ENCODE results near the gene VPS29.

GRCh38 chr12:110540048-110540447 is 38.1 kb upstream of the VPS29 start:
- TF ChIP-seq POLR2AphosphoS5 (IDR thresholded peaks at IDR 0.05) (no peak), EZH2 (IDR thresholded peaks at IDR 0.05; ENCODE audit: borderline replicate concordance, insufficient read depth, low read length, poor library complexity, severe bottlenecking) (no peak), SMC3 (conservative IDR thresholded peaks at IDR 0.05; ENCODE audit: poor library complexity) (no peak), TAF1 (IDR thresholded peaks at IDR 0.05; ENCODE audit: low read depth) (no peak), EP300 (conservative IDR thresholded peaks at IDR 0.05; ENCODE audit: poor library complexity, severe bottlenecking) (no peak), RAD21 (conservative IDR thresholded peaks at IDR 0.05) (no peak), MXI1 (conservative IDR thresholded peaks at IDR 0.05; ENCODE audit: poor library complexity, severe bottlenecking) (no peak)
- TF ChIP-seq, protein P1, sequence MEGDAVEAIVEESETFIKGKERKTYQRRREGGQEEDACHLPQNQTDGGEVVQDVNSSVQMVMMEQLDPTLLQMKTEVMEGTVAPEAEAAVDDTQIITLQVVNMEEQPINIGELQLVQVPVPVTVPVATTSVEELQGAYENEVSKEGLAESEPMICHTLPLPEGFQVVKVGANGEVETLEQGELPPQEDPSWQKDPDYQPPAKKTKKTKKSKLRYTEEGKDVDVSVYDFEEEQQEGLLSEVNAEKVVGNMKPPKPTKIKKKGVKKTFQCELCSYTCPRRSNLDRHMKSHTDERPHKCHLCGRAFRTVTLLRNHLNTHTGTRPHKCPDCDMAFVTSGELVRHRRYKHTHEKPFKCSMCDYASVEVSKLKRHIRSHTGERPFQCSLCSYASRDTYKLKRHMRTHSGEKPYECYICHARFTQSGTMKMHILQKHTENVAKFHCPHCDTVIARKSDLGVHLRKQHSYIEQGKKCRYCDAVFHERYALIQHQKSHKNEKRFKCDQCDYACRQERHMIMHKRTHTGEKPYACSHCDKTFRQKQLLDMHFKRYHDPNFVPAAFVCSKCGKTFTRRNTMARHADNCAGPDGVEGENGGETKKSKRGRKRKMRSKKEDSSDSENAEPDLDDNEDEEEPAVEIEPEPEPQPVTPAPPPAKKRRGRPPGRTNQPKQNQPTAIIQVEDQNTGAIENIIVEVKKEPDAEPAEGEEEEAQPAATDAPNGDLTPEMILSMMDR (IDR thresholded peaks at IDR 0.05; ENCODE audit: poor library complexity, severe bottlenecking) = no peak
- TF ChIP-seq, protein P2, sequence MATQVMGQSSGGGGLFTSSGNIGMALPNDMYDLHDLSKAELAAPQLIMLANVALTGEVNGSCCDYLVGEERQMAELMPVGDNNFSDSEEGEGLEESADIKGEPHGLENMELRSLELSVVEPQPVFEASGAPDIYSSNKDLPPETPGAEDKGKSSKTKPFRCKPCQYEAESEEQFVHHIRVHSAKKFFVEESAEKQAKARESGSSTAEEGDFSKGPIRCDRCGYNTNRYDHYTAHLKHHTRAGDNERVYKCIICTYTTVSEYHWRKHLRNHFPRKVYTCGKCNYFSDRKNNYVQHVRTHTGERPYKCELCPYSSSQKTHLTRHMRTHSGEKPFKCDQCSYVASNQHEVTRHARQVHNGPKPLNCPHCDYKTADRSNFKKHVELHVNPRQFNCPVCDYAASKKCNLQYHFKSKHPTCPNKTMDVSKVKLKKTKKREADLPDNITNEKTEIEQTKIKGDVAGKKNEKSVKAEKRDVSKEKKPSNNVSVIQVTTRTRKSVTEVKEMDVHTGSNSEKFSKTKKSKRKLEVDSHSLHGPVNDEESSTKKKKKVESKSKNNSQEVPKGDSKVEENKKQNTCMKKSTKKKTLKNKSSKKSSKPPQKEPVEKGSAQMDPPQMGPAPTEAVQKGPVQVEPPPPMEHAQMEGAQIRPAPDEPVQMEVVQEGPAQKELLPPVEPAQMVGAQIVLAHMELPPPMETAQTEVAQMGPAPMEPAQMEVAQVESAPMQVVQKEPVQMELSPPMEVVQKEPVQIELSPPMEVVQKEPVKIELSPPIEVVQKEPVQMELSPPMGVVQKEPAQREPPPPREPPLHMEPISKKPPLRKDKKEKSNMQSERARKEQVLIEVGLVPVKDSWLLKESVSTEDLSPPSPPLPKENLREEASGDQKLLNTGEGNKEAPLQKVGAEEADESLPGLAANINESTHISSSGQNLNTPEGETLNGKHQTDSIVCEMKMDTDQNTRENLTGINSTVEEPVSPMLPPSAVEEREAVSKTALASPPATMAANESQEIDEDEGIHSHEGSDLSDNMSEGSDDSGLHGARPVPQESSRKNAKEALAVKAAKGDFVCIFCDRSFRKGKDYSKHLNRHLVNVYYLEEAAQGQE (IDR thresholded peaks at IDR 0.05; ENCODE audit: borderline replicate concordance) = no peak
